Stomach smooth muscle (tissue), 2 donors: ENCODE measurements around the gene ATP11A.

ENCODE experiments used
- H3K27ac ChIP-seq: one replicate; pipeline ENCODE4 v1.7.0; 2013; ENCODE audit warnings: mild to moderate bottlenecking, low read length, inconsistent platforms
- H3K27me3 ChIP-seq, 2 donors: one replicate each; pipeline ENCODE4 v1.7.0; 2013; ENCODE audit warnings: low read length in 2 of 2; ENCODE audit not compliant: insufficient read depth in 2 of 2, control insufficient read depth in 1 of 2
- H3K36me3 ChIP-seq, 2 donors: one replicate each; pipeline ENCODE4 v1.7.0; 2013; ENCODE audit warnings: low read length in 2 of 2; ENCODE audit not compliant: control insufficient read depth in 2 of 2, insufficient read depth in 2 of 2
- H3K4me1 ChIP-seq: one replicate; pipeline ENCODE4 v1.7.0; 2013; ENCODE audit warnings: low read length; ENCODE audit not compliant: control insufficient read depth, insufficient read depth
- H3K4me3 ChIP-seq, 2 donors: one replicate each; pipeline ENCODE4 v1.7.0; 2013; ENCODE audit warnings: low read length in 2 of 2
- H3K9ac ChIP-seq, 2 donors: one replicate each; pipeline ENCODE4 v1.7.0; 2013; ENCODE audit warnings: low read length in 2 of 2, mild to moderate bottlenecking in 1 of 2
- H3K9me3 ChIP-seq, 2 donors: one replicate each; pipeline ENCODE4 v1.7.0; 2013; ENCODE audit warnings: low read length in 2 of 2; ENCODE audit not compliant: control insufficient read depth in 2 of 2
- donor health status: healthy.
- donor health status: Pancreatic carcinoma.

Gene ATP11A

DNA sequence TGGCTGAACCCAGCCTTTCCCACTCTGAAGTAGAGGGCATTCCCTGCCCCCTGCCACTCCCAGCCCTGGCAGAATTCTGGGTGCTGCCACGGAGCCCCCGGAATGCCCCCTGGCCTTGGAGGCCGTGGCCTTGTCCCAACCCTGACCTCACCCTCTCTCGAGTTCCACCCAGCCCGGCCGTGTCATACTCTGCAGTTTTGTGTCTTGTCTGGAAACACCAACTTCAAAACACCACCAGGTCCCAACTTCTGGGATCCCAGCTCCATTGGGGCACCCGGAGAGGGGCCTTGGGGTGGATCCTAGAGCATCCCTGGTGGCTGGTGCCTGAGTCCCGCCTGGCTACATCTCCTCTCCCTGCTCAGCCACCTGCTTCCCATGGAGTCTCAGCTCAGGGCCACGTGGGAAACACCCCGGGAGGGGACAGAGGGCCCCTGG is 197.7 kb downstream of the ATP11A start:
- peaks cover 0 to 4% of the 10 kb centered on the region in 2 donors for H3K27me3 ChIP-seq
- H3K36me3 ChIP-seq = peaks cover 0 to 4% of the 10 kb centered on the region in 2 donors
- no peaks in the 10 kb centered on the region for H3K9me3 ChIP-seq
- H3K9ac ChIP-seq = no peak overlapping the region
- peaks cover 11% of the 10 kb centered on the region for H3K4me1 ChIP-seq
- no peak overlapping the region for H3K4me3 ChIP-seq
- H3K27ac ChIP-seq = no peak overlapping the region

DNA sequence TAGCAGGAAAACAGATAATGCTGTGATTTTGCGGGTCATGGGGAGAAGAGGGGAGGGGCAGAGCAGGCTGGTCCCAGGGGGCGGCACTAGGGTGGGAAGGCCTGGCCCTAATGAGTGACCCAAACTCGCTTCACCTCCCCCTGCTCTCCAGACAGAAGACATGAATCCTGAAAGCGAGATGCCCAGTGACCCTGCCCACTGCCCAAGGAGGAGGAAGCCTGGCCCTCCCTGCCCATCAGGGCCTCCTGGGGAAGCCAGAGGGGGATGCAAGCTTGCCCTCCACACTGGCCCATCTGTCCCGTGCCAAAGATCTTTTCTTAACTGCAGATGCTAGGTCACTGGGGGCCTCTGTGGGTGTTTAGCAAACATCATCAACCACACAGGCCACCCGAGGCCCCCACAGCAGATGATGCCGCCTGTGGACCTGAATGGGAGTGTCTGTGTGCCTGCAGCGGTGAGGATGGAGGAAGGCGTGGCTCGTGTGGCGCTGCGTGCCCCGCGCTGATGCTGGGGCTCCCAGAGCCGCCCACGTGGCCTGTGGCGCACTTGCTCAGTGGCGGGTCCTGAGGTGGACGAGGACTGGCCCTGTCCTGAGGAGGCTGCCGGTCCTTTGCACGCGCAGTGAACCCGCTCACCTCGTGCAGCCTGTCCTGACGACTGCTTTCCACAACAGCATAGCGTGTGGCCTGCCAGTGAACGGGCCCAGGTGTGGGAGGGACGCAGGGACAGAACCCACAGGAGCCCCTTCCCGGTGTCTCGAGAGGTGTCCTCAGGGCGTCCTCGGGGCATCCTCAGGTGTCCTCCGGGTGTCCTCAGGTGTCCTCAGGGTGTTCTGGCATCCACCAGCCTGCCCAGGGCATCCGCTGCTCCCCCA is 198.6 kb downstream of the ATP11A start:
- Histone ChIP-seq H3K27me3 (peaks cover 0 to 5% of the 10 kb centered on the region in 2 donors), H3K4me3 (no peak overlapping the region), H3K27ac (no peak overlapping the region), H3K9ac (no peak overlapping the region), H3K4me1 (peaks cover 12% of the 10 kb centered on the region), H3K9me3 (no peaks in the 10 kb centered on the region), H3K36me3 (peaks cover 0 to 4% of the 10 kb centered on the region in 2 donors)

DNA sequence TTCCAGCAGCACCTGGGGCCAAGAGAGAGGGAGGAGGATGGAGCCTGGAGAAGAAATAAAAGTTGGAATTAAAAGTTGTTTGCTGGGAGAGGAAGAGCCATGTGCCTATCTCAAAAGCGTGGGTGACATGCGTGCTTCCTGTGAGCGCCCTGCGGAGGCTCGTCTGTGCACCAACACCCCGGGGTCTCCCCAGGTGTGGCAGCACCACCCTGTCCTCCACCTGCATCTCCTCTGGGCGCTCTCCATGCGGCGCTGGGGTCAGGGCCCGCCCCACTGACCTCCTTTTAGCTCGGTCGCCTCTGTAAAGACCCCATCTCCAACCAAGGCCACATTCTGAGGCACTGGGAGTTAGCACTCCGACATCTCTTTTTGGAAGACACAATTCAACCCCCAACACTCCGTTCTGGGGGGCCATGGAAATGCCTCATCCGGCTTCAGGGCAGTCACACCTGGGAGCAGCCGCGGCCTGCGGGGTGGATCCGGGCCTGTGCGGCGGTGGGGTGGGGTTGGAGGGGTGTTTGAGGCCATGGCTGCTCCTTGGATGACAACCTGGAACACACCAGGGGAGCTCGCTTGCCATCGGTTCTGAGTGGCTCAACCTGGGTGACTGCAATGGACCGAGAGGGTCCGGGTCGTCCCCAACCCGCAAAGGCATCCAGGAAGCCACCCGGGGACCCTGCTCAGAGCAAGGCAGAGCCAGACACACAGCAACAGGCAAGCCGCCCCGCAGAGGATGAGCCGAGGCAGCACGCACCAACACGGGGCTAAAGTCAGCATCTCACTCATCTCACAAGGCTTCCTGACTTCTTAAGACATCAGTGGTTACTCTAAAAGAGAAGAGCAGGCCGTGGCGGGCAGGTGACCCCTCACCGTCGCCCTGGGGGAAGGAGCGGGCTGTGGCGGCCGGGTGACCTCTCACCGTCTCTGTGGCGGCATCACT is 199.8 kb downstream of the ATP11A start:
- Histone ChIP-seq H3K9ac (no peak overlapping the region), H3K4me3 (no peak overlapping the region), H3K36me3 (peaks cover 0 to 4% of the 10 kb centered on the region in 2 donors), H3K27ac (no peak overlapping the region), H3K4me1 (peaks cover 20% of the 10 kb centered on the region), H3K27me3 (peaks cover 3 to 7% of the 10 kb centered on the region in 2 donors), H3K9me3 (no peaks in the 10 kb centered on the region)

GRCh38 chr13:112890316-112891145 is 200.7 kb downstream of the ATP11A start:
- no peak overlapping the region for H3K4me3 ChIP-seq
- H3K9ac ChIP-seq = no peak overlapping the region
- peaks cover 12 to 16% of the 10 kb centered on the region in 2 donors for H3K27me3 ChIP-seq

DNA sequence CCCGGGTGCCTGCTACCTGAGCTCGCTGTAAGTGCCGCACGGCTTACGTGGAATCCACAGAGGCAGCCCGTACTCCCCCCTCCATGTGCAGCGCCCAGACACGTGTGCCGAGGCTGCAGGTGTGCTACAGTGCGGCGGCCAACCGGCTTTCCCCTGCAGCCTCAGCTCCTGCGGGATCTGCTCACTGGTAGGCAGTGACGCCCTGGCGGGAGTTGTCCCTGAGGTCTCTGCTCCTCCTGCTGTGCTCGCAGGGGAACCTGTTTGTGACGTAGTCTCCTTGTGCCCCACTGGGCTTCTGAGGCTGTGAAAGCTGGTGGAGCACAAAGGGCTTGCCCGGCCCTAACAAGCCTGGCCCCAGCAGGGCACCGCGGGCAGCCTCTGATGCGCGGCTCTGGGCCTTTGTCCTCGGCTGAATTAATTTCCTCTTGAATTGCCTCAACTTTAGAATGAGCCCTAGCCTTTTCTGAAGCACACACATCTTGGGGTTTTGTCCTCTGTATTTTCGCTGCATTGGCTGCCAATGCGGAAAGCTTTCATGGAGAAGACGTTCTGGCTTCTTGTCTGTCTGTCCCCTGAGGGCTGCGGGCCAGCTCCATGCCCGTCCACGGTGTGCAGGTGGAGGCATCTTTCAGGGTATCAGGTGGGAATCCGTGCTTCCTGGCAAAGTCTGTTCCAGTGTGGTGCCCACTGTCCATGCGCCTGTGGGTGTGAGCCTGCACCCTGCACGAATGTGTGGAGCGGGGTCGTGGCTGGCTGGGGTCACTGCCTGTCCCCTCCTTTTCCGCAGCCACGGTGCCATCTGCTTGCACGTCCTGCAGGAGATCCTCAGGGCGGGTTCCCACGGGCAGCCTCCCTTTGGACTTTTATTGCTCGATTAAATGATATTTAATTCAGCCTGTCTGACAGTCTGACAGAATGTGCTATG is 201.9 kb downstream of the ATP11A start:
- Histone ChIP-seq H3K36me3 (no peaks in the 10 kb centered on the region), H3K27ac (no peak overlapping the region), H3K9me3 (no peaks in the 10 kb centered on the region), H3K9ac (no peak overlapping the region), H3K4me1 (peaks cover 18% of the 10 kb centered on the region), H3K27me3 (peaks cover 23% of the 10 kb centered on the region in 2 donors), H3K4me3 (no peak overlapping the region)

More at GRCh38 chr13:112890316-112891145, 200.7 kb downstream of the ATP11A start:
- no peaks in the 10 kb centered on the region for H3K36me3 ChIP-seq
- H3K4me1 ChIP-seq = peaks cover 26% of the 10 kb centered on the region
- H3K9me3 ChIP-seq = no peaks in the 10 kb centered on the region
- no peak overlapping the region for H3K27ac ChIP-seq

GRCh38 chr13:112892426-112893206 is 202.8 kb downstream of the ATP11A start:
- Histone ChIP-seq H3K36me3 (no peaks in the 10 kb centered on the region), H3K9me3 (no peaks in the 10 kb centered on the region), H3K27me3 (peaks cover 25 to 27% of the 10 kb centered on the region in 2 donors), H3K4me3 (no peak overlapping the region), H3K9ac (no peak overlapping the region), H3K27ac (no peak overlapping the region), H3K4me1 (peaks cover 18% of the 10 kb centered on the region)

DNA sequence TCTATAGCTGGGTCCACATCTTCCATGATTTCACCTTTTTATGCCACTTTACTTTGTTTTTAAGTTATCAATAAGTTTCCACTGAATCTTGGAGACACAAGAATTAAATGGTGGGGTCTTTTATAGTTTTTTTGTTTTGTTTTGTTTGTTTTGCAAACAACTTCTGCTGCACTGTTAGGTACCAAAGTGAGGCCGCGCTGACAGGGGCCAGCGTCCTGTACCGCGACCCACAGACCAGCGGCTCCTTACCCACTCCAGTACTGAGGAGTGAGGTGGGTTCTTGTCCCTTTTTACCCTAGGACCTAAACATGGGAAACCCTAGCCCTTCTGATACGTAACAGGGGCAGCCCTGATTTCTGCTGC is 203.3 kb downstream of the ATP11A start:
- no peaks in the 10 kb centered on the region for H3K9me3 ChIP-seq
- no peak overlapping the region for H3K9ac ChIP-seq
- no peak overlapping the region for H3K27ac ChIP-seq
- peaks cover 18% of the 10 kb centered on the region for H3K4me1 ChIP-seq
- H3K4me3 ChIP-seq = no peak overlapping the region
- no peaks in the 10 kb centered on the region for H3K36me3 ChIP-seq
- H3K27me3 ChIP-seq = peaks cover 27% of the 10 kb centered on the region in 2 donors

DNA sequence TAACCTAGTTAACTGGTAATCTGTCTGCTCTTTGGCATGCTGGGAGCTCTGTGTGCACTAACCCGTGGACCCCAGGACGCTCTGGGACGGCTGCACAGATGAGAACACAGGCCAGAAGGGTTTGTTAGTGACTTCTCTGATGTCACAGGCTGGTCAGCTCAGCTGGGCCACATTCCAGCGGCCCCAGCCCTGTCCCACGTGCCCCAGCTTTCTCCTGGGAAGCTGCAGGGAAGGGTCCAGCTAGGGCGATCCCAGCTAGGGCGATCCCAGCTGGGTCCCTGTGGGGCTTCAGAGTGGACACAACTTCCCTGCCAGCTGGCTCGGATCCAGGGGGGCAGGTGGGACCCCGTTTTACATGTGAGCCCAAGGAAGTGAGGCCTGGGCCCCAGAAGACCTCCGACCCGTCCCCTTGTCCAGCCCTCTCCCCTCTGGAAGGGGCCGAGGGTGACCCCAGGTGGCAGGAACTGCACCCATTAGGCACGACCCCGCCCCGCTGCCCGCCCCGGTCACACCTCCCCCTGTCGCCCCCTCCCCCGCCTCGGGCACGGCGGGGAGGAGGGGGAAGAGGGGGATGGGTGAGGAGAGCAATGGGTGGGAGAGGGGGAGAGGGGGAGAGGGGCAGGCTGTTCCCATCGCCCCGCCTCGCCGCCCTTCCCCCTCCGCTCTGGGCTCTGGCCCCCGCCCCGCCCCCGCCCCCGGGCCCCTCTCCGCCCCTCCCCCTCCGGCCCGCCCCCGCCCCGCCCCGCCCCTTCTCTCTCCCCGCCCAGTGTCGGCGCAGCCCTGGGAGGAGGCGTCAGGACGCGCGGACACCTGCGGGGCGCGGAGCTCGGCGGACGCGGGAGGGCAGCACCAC is 204.0 kb downstream of the ATP11A start:
- peaks cover 18% of the 10 kb centered on the region for H3K4me1 ChIP-seq
- H3K9ac ChIP-seq = no peak overlapping the region
- H3K36me3 ChIP-seq = no peaks in the 10 kb centered on the region
- H3K27ac ChIP-seq = no peak overlapping the region
- no peaks in the 10 kb centered on the region for H3K9me3 ChIP-seq
- H3K4me3 ChIP-seq = peak overlapping the region in 1 of 2 donors; percentile 35
- H3K27me3 ChIP-seq = peaks cover 27% of the 10 kb centered on the region in 2 donors
